H9 (cell line): ENCODE measurements around the gene TSPEAR. TPM values are rescaled to one million over a fixed set of nuclear protein-coding genes. Genes with fewer than 3 reads are reported as not detected.

Source experiments
- DNase-seq: peaks from one replicate; pipeline ENCODE4 v3.0.0-alpha.2; 2017
- H2AFZ ChIP-seq: one replicate; pipeline ENCODE4 v1.6.1; 2013; ENCODE audit warnings: mild to moderate bottlenecking, low read length, control low read depth, moderate library complexity
- H2AK5ac ChIP-seq: 2 replicates; pipeline ENCODE4 v1.6.1; 2013; ENCODE audit warnings: low read length, control low read depth, mixed read lengths; ENCODE audit not compliant: insufficient read length
- H2BK120ac ChIP-seq: one replicate; pipeline ENCODE4 v1.6.1; 2013; ENCODE audit warnings: low read depth, mild to moderate bottlenecking, low read length, control low read depth, inconsistent platforms; ENCODE audit not compliant: poor library complexity, severe bottlenecking
- H2BK12ac ChIP-seq: 2 replicates; pipeline ENCODE4 v1.6.1; 2013; ENCODE audit warnings: low read length, control low read depth, mixed read lengths, low read depth; ENCODE audit not compliant: insufficient read length
- H2BK15ac ChIP-seq: 2 replicates; pipeline ENCODE4 v1.6.1; 2013; ENCODE audit warnings: low read depth, low read length, control low read depth
- H2BK20ac ChIP-seq: one replicate; pipeline ENCODE4 v1.6.1; 2013; ENCODE audit warnings: low read depth, mild to moderate bottlenecking, low read length, control low read depth, inconsistent platforms; ENCODE audit not compliant: poor library complexity, severe bottlenecking
- H2BK5ac ChIP-seq: 2 replicates; pipeline ENCODE4 v1.6.1; 2013; ENCODE audit warnings: low read length, control low read depth, mixed read lengths; ENCODE audit not compliant: insufficient read length
- H3K14ac ChIP-seq: 2 replicates; pipeline ENCODE4 v1.6.1; 2013; ENCODE audit warnings: low read length, control low read depth; ENCODE audit not compliant: insufficient read depth
- H3K18ac ChIP-seq: 2 replicates; pipeline ENCODE4 v1.6.1; 2013; ENCODE audit warnings: low read depth, mild to moderate bottlenecking, mixed read lengths, low read length, control low read depth; ENCODE audit not compliant: insufficient read length
- H3K23ac ChIP-seq: 2 replicates; pipeline ENCODE4 v1.6.1; 2013; ENCODE audit warnings: low read length, control low read depth, mixed read lengths, low read depth; ENCODE audit not compliant: insufficient read length
- H3K23me2 ChIP-seq: 2 replicates; pipeline ENCODE4 v1.6.1; 2013; ENCODE audit warnings: low read depth, mild to moderate bottlenecking, mixed read lengths, low read length, control low read depth; ENCODE audit not compliant: insufficient read length, poor library complexity, severe bottlenecking
- H3K27ac ChIP-seq: 2 replicates; pipeline ENCODE4 v1.5.1; 2013; ENCODE audit warnings: low read length, control low read depth, mixed read lengths, low read depth; ENCODE audit not compliant: insufficient read length
- H3K27me3 ChIP-seq: 2 replicates; pipeline ENCODE4 v1.6.1; 2013; ENCODE audit warnings: low read length, control low read depth, inconsistent platforms; ENCODE audit not compliant: insufficient read depth
- H3K4ac ChIP-seq: 2 replicates; pipeline ENCODE4 v1.6.1; 2013; ENCODE audit warnings: low read depth, mild to moderate bottlenecking, control low read depth, inconsistent platforms, low read length, moderate library complexity
- H3K4me1 ChIP-seq: 2 replicates; pipeline ENCODE4 v1.6.1; 2013; ENCODE audit warnings: low read length, control low read depth, inconsistent platforms; ENCODE audit not compliant: insufficient read depth
- H3K4me2 ChIP-seq: 2 replicates; pipeline ENCODE4 v1.6.1; 2013; ENCODE audit warnings: low read length, control low read depth, mixed read lengths; ENCODE audit not compliant: insufficient read length, insufficient read depth
- H3K56ac ChIP-seq: 2 replicates; pipeline ENCODE4 v1.6.1; 2013; ENCODE audit warnings: low read depth, mild to moderate bottlenecking, mixed read lengths, low read length, control low read depth; ENCODE audit not compliant: insufficient read length
- H3K79me1 ChIP-seq: 2 replicates; pipeline ENCODE4 v1.6.1; 2013; ENCODE audit warnings: low read depth, mild to moderate bottlenecking, moderate library complexity, low read length, control low read depth, inconsistent platforms; ENCODE audit not compliant: insufficient read depth, poor library complexity, severe bottlenecking
- H3K79me2 ChIP-seq: 2 replicates; pipeline ENCODE4 v1.6.1; 2013; ENCODE audit warnings: low read length, control low read depth, inconsistent platforms; ENCODE audit not compliant: insufficient read depth
- H3K9ac ChIP-seq: 2 replicates; pipeline ENCODE4 v1.6.1; 2013; ENCODE audit warnings: low read length, control low read depth, mixed read lengths; ENCODE audit not compliant: insufficient read length; ENCODE audit errors: extremely low read depth
- H3K9me3 ChIP-seq: one replicate; pipeline ENCODE4 v1.6.1; 2013; ENCODE audit warnings: low read depth, low read length, inconsistent platforms; ENCODE audit not compliant: control insufficient read depth
- H3T11ph ChIP-seq: one replicate; pipeline ENCODE4 v1.6.1; 2013; ENCODE audit warnings: mild to moderate bottlenecking, low read length, control low read depth, inconsistent platforms
- H4K20me1 ChIP-seq: one replicate; pipeline ENCODE4 v1.6.1; 2013; ENCODE audit not compliant: control insufficient read depth, insufficient read length, insufficient read depth
- H4K5ac ChIP-seq: 2 replicates; pipeline ENCODE4 v1.6.1; 2013; ENCODE audit warnings: low read depth, mild to moderate bottlenecking, mixed read lengths, low read length, control low read depth; ENCODE audit not compliant: insufficient read length
- H4K8ac ChIP-seq: replicated peaks from 2 replicates; pipeline ENCODE4 v1.6.1; 2013; ENCODE audit warnings: low read length, control low read depth, mixed read lengths, low read depth; ENCODE audit not compliant: insufficient read length
- H4K91ac ChIP-seq: 2 replicates; pipeline ENCODE4 v1.6.1; 2013; ENCODE audit warnings: low read depth, mild to moderate bottlenecking, moderate library complexity, mixed read lengths, low read length, control low read depth; ENCODE audit not compliant: insufficient read length
- H3K27ac Mint-ChIP-seq, 3 experiments: 2 replicates in 2 of 3; 3 replicates in 1 of 3; pipeline ENCODE4 v1.8.0; 2020 to 2021; ENCODE audit warnings: mixed read lengths in 3 of 3, mild to moderate bottlenecking in 1 of 3, moderate library complexity in 1 of 3
- H3K27me3 Mint-ChIP-seq: 2 replicates; pipeline ENCODE4 v1.8.0; 2021; ENCODE audit warnings: low read depth, mild to moderate bottlenecking, moderate library complexity, mixed read lengths
- H3K36me3 Mint-ChIP-seq, 3 experiments: 2 replicates in 2 of 3; 3 replicates in 1 of 3; pipeline ENCODE4 v1.8.0; 2020 to 2021; ENCODE audit warnings: low read depth in 3 of 3, mixed read lengths in 3 of 3; ENCODE audit not compliant: insufficient read depth in 1 of 3
- H3K4me1 Mint-ChIP-seq, 2 experiments: 2 replicates each; pipeline ENCODE4 v1.8.0; 2020; ENCODE audit warnings: mixed read lengths in 2 of 2
- H3K4me3 Mint-ChIP-seq, 2 experiments: 2 replicates in 1 of 2; 3 replicates in 1 of 2; pipeline ENCODE4 v1.8.0; 2020 to 2021; ENCODE audit warnings: mild to moderate bottlenecking in 2 of 2, mixed read lengths in 2 of 2, moderate library complexity in 1 of 2
- H3K9me3 Mint-ChIP-seq, 2 experiments: 2 replicates in 1 of 2; 3 replicates in 1 of 2; pipeline ENCODE4 v1.8.0; 2020; ENCODE audit warnings: mild to moderate bottlenecking in 2 of 2, mixed read lengths in 2 of 2, moderate library complexity in 1 of 2
- CTCF ChIP-seq: fragments of 200-600 bp; sonication (generic); conservative IDR thresholded peaks from 3 replicates; pipeline ENCODE4 v1.8.0; 2021; ENCODE audit warnings: antibody characterized with exemption, mild to moderate bottlenecking
- WGBS: extraction: QIAGEN DNeasy Blood & Tissue Kit; methylation state at CpG from one replicate; pipeline ENCODE4 v1.1.7; 2013; ENCODE audit warnings: missing lambda C conversion rate, low lambda C conversion rate, mixed read lengths; ENCODE audit not compliant: insufficient read length; ENCODE audit errors: extremely low coverage; 5-methylcytosine and 5-hydroxymethylcytosine counted together
- total RNA-seq: library from RNA; stranded (reverse); gene quantifications from 2 replicates; pipeline ENCODE4 v1.2.1, GENCODE V29; 2021

TSPEAR gene
- total RNA-seq, 1 experiment from 2014 or later, result 1.3 TPM

DNA sequence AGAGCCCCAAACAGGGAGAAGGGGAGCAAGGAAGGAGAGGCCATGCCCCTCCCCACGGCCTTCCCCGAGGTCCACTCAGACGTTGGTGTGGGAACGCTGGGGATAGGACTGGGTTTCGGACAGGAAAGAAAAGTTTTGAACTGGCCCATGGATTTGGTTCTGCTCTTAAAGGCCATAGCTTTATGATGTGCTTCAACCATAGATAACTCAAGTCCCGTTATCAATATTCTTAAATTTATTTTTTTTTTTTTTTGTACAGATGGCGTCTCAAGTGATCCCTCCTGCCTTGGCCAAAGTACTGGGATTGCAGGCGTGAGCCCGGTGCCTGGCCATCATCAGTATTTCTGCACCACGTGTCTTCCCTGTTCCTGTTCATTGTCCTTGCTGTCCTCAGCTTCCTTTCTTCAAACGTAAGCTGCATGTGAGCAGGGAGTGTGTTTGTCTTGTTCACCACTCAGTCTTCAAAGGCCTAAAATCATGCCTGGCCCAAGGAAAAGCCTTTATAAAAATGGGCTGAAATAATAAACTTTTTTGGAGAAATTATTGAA lies 170.6 kb downstream of the TSPEAR start:
- Histone ChIP-seq H3K23me2 (no peaks in the 10 kb centered on the region), H3K79me1 (no peaks in the 10 kb centered on the region), H3K23ac (no peak overlapping the region), H4K91ac (no peak overlapping the region), H2BK120ac (no peak overlapping the region), H3K18ac (no peak overlapping the region), H2AFZ (no peak overlapping the region), H2BK12ac (no peak overlapping the region), H2BK5ac (no peak overlapping the region), H3K4me1 (no peaks in the 10 kb centered on the region), H3K14ac (no peak overlapping the region), H2AK5ac (no peak overlapping the region), H3K9me3 (no peaks in the 10 kb centered on the region), H3K79me2 (no peaks in the 10 kb centered on the region), H4K20me1 (no peaks in the 10 kb centered on the region), H3K4me2 (no peak overlapping the region), H3K27me3 (no peaks in the 10 kb centered on the region), H3T11ph (no peak overlapping the region), H4K8ac (no peak overlapping the region), H3K27ac (no peak overlapping the region), H2BK15ac (no peak overlapping the region), H2BK20ac (no peak overlapping the region), H4K5ac (no peak overlapping the region), H3K9ac (no peak overlapping the region), H3K56ac (no peak overlapping the region), H3K4ac (no peak overlapping the region)
- Mint-ChIP-seq H3K4me3 (no peak overlapping the region), H3K36me3 (peaks cover 0 to 5% (median 0%) of the 10 kb centered on the region in 3 experiments; a peak in 1 of 7 replicates), H3K27me3 (no peaks in the 10 kb centered on the region; the same call in 1 of the 2 replicates), H3K27ac (no peak overlapping the region; a peak in 1 of 7 replicates), H3K4me1 (peaks cover 0 to 3% of the 10 kb centered on the region in 2 experiments; a peak in 1 of 4 replicates), H3K9me3 (peaks cover 3 to 8% of the 10 kb centered on the region in 2 experiments; a peak in 2 of 5 replicates)
- no CpG with 5 or more reads among the region's 11 CpGs for WGBS
- no peak for DNase-seq
- no peak for TF ChIP-seq CTCF
